Stomach (tissue), 9 donors: ENCODE data around the gene NR2C1. TPM values are rescaled to one million over a fixed set of nuclear protein-coding genes. Genes with fewer than 3 reads are reported as not detected.
"Not testable (repeated sequence)": the region's sequence is repeated elsewhere in the genome, so short reads cannot be mapped to it uniquely, and the experiment has no call there.

ENCODE experiments used
- DNase-seq, 2 donors: peaks; one replicate each; pipeline versions ENCODE4 v3.0.0 to v3.0.0-alpha.2; 2013 to 2019
- H3K27ac ChIP-seq, 5 donors: fragments of 200-600 bp in 4 of 5; sonication (generic) in 4 of 5; one replicate each; pipeline ENCODE4 v1.5.1; 2013 to 2019; ENCODE audit warnings: mild to moderate bottlenecking in 1 of 5, moderate library complexity in 1 of 5
- H3K27me3 ChIP-seq, 3 donors: fragments of 200-600 bp; sonication (generic); one replicate each; pipeline ENCODE4 v1.5.1; 2017 to 2019; ENCODE audit warnings: mixed run types in 1 of 3
- H3K36me3 ChIP-seq, 4 donors: fragments of 200-600 bp; sonication (generic); 1 replicate in 3 of 4; 2 replicates in 1 of 4; pipeline ENCODE4 v1.5.1; 2016 to 2019
- H3K4me1 ChIP-seq, 4 donors: fragments of 200-600 bp; sonication (generic); one replicate each; pipeline ENCODE4 v1.5.1; 2016 to 2019
- H3K4me3 ChIP-seq, 4 donors: fragments of 200-600 bp; sonication (generic) in 3 of 4; one replicate each; pipeline ENCODE4 v1.5.1; 2016 to 2019; ENCODE audit warnings: mild to moderate bottlenecking in 1 of 4
- H3K9me3 ChIP-seq, 4 donors: fragments of 200-600 bp; sonication (generic); one replicate each; pipeline ENCODE4 v1.5.1; 2016 to 2019
- EP300 ChIP-seq: sonication (generic); formaldehyde crosslinking; IDR thresholded peaks from one replicate; pipeline ENCODE4 v1.6.1; 2017; ENCODE audit warnings: antibody characterized with exemption
- POLR2A ChIP-seq, 4 donors: fragments of 450-650 bp; IDR thresholded peaks; one replicate each; pipeline ENCODE4 v1.6.1; 2016; ENCODE audit warnings: antibody characterized with exemption in 4 of 4, control low read depth in 2 of 4, mild to moderate bottlenecking in 1 of 4, moderate library complexity in 1 of 4
- POLR2AphosphoS5 ChIP-seq, 3 donors: sonication (generic); formaldehyde crosslinking; IDR thresholded peaks; one replicate each; pipeline ENCODE4 v1.6.1; 2016; ENCODE audit warnings: antibody characterized with exemption in 3 of 3
- WGBS, 5 donors: extraction: QIAGEN DNeasy Blood & Tissue Kit in 3 of 5; methylation state at CpG; one replicate each; pipeline versions ENCODE4 v1.1.5 to v1.1.7; 2013 to 2018; 5-methylcytosine and 5-hydroxymethylcytosine counted together
- intact Hi-C: fragments of 100-400 bp; cut with DNase I; formaldehyde crosslinking; loops from one replicate; pipeline ENCODE4 v1.15.1; 2023; ENCODE audit warnings: low total_unique reads
- polyA plus RNA-seq, 3 donors: library from polyadenylated mRNA; stranded (reverse); fragments of 200-250 nt; gene quantifications; one replicate each; pipeline ENCODE4 v1.2.3, GENCODE V29; 2013
- total RNA-seq, 5 donors: library from RNA; depleted of rRNA; stranded (reverse); fragments of >200 nt; gene quantifications; one replicate each; pipeline versions ENCODE4 v1.1.0 to v1.2.3, GENCODE V29; 2014 to 2016
- TF ChIP-seq, protein P1 (sequence below), 7 experiments: fragments of 450-650 bp in 4 of 7; fragments of 200-600 bp in 3 of 7; sonication (generic) in 3 of 7; IDR thresholded peaks; one replicate each; pipeline ENCODE4 v1.5.1; 2016 to 2019; ENCODE audit warnings: antibody characterized with exemption in 7 of 7, control low read depth in 2 of 7, mild to moderate bottlenecking in 1 of 7
- donor health status: healthy with polysubstance abuse.
- donor health status: Bipolar disorder and iron deficiency.
- donor health status: healthy.

The NR2C1 gene
- total and polyA plus RNA-seq, 8 donors: 8.7 to 76.4 (median 30.8) TPM

DNA sequence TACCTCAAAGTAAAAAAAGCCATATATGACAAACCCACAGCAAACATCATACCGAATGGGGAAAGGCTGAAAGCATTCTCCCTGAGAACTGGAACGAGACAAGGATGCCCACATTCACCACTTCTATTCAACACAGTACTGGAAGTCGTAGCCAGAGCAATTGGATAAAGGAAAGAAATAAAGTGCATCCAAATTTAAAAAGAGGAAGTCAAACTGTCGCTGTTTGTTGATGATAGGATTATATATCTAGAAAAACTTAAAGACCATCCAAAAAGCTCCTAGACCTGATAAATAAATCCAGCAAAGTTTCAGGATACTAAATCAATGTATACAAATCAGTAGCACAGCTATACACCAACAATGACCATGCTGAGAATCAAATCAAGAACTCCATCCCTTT lies 75.1 kb downstream of the NR2C1 start:
- Histone ChIP-seq H3K36me3 (peaks cover 13 to 49% (median 43%) of the 10 kb centered on the region in 4 donors), H3K27me3 (no peaks in the 10 kb centered on the region), H3K27ac (no peak overlapping the region), H3K4me1 (peaks cover 7 to 46% (median 27%) of the 10 kb centered on the region in 4 donors), H3K9me3 (no peaks in the 10 kb centered on the region), H3K4me3 (no peak overlapping the region)
- 56 to 77% (median 59%) methylated on average over 4 of the region's 4 CpGs for WGBS, 5 donors
- TF ChIP-seq POLR2A (IDR thresholded peaks at IDR 0.05): no peak
- TF ChIP-seq POLR2AphosphoS5 (IDR thresholded peaks at IDR 0.05): no peak
- no peak for TF ChIP-seq EP300
- TF ChIP-seq, protein P1, sequence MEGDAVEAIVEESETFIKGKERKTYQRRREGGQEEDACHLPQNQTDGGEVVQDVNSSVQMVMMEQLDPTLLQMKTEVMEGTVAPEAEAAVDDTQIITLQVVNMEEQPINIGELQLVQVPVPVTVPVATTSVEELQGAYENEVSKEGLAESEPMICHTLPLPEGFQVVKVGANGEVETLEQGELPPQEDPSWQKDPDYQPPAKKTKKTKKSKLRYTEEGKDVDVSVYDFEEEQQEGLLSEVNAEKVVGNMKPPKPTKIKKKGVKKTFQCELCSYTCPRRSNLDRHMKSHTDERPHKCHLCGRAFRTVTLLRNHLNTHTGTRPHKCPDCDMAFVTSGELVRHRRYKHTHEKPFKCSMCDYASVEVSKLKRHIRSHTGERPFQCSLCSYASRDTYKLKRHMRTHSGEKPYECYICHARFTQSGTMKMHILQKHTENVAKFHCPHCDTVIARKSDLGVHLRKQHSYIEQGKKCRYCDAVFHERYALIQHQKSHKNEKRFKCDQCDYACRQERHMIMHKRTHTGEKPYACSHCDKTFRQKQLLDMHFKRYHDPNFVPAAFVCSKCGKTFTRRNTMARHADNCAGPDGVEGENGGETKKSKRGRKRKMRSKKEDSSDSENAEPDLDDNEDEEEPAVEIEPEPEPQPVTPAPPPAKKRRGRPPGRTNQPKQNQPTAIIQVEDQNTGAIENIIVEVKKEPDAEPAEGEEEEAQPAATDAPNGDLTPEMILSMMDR (IDR thresholded peaks at IDR 0.05): no peak
- intact Hi-C loops: no loop called here
- no peak for DNase-seq

- TF ChIP-seq, protein P1 (IDR thresholded peaks at IDR 0.05): no peak
- TF ChIP-seq EP300: no peak
- no peak for TF ChIP-seq POLR2A (IDR thresholded peaks at IDR 0.05)
- TF ChIP-seq POLR2AphosphoS5 (IDR thresholded peaks at IDR 0.05): no peak
- Histone ChIP-seq H3K36me3 (peaks cover 18 to 55% (median 48%) of the 10 kb centered on the region in 4 donors), H3K27ac (no peak overlapping the region), H3K9me3 (no peaks in the 10 kb centered on the region), H3K27me3 (no peaks in the 10 kb centered on the region), H3K4me3 (no peak overlapping the region), H3K4me1 (peaks cover 4 to 41% (median 22%) of the 10 kb centered on the region in 4 donors)
- intact Hi-C loops: no loop called here
- DNase-seq: no peak
Measured at GRCh38 chr12:94997726-94998125, 75.7 kb downstream of the NR2C1 start.

GRCh38 chr12:94997061-94997460 lies 76.4 kb downstream of the NR2C1 start:
- H3K9me3 ChIP-seq: no peaks in the 10 kb centered on the region
- WGBS, 5 donors: 90 to 95% (median 93%) methylated on average over 6 of the region's 6 CpGs

DNA sequence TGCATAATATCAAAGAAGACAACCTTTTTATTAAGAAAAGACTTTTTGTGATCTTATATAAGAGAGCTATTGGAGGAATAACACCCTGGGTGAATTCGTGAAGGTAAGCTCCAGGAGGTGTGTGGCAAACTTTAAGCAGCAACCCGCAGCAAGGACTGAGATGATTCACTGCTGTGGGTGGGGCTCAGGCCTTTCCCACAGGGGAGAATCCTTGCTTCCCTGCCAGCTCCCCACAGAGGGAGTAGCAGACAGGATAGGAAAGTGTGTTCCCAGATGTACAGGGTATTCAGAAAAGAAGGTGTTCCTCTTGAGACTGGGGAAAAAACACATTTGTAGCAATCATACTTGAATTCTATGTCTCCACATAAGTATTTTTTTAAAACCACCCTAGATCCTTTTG lies 79.1 kb downstream of the NR2C1 start:
- Histone ChIP-seq H3K9me3 (no peaks in the 10 kb centered on the region), H3K4me1 (peaks cover 0 to 8% (median 0%) of the 10 kb centered on the region in 4 donors), H3K4me3 (no peak overlapping the region), H3K27me3 (no peaks in the 10 kb centered on the region), H3K27ac (no peak overlapping the region), H3K36me3 (peaks cover 16 to 69% (median 59%) of the 10 kb centered on the region in 4 donors)
- TF ChIP-seq EP300: no peak
- TF ChIP-seq POLR2A (IDR thresholded peaks at IDR 0.05): no peak
- TF ChIP-seq, protein P1 (IDR thresholded peaks at IDR 0.05): no peak
- WGBS, 5 donors: 83 to 89% (median 84%) methylated on average over 2 of the region's 2 CpGs
- DNase-seq: no peak
- intact Hi-C loops: no loop called here

More at GRCh38 chr12:94997061-94997460, 76.4 kb downstream of the NR2C1 start:
- DNase-seq: no peak
- H3K27me3 ChIP-seq: no peaks in the 10 kb centered on the region
- peaks cover 0 to 36% (median 17%) of the 10 kb centered on the region in 4 donors for H3K4me1 ChIP-seq
- TF ChIP-seq, protein P1 (IDR thresholded peaks at IDR 0.05): no peak
- no peak for TF ChIP-seq POLR2AphosphoS5 (IDR thresholded peaks at IDR 0.05)
- no peak for TF ChIP-seq EP300
- TF ChIP-seq POLR2A (IDR thresholded peaks at IDR 0.05): no peak
- H3K27ac ChIP-seq: no peak overlapping the region
- peaks cover 20 to 62% (median 55%) of the 10 kb centered on the region in 4 donors for H3K36me3 ChIP-seq
- intact Hi-C loops: no loop called here
- no peak overlapping the region for H3K4me3 ChIP-seq

- H3K9me3 ChIP-seq, H3K27ac ChIP-seq, H3K4me3 ChIP-seq, H3K27me3 ChIP-seq, H3K4me1 ChIP-seq, DNase-seq, intact Hi-C loops: not testable (repeated sequence)
- peaks cover 16 to 70% (median 60%) of the 10 kb centered on the region in 4 donors for H3K36me3 ChIP-seq
- WGBS, 5 donors: 70 to 95% (median 79%) methylated on average over 3 of the region's 3 CpGs
Measured at GRCh38 chr12:94993855-94994254, 79.6 kb downstream of the NR2C1 start.
